T47D (cell line): ENCODE results near the gene CD4.

Source experiments
- DNase-seq, 2 experiments: peaks; one replicate each; pipeline versions ENCODE4 v3.0.0 to v3.0.0-alpha.2; 2011 to 2012; ENCODE audit warnings: low read depth in 1 of 2, low spot score in 1 of 2
- JUND ChIP-seq: IDR thresholded peaks from 2 replicates; pipeline ENCODE4 v1.6.1; 2012; ENCODE audit warnings: low read depth
- in situ Hi-C: cut with HindIII; loops from 2 replicates; pipeline ENCODE4 v1.10.0; 2016; ENCODE audit warnings: low sequenced_read_pairs, low pct_unique_long_range_greater_than_20kb

Gene CD4

DNA sequence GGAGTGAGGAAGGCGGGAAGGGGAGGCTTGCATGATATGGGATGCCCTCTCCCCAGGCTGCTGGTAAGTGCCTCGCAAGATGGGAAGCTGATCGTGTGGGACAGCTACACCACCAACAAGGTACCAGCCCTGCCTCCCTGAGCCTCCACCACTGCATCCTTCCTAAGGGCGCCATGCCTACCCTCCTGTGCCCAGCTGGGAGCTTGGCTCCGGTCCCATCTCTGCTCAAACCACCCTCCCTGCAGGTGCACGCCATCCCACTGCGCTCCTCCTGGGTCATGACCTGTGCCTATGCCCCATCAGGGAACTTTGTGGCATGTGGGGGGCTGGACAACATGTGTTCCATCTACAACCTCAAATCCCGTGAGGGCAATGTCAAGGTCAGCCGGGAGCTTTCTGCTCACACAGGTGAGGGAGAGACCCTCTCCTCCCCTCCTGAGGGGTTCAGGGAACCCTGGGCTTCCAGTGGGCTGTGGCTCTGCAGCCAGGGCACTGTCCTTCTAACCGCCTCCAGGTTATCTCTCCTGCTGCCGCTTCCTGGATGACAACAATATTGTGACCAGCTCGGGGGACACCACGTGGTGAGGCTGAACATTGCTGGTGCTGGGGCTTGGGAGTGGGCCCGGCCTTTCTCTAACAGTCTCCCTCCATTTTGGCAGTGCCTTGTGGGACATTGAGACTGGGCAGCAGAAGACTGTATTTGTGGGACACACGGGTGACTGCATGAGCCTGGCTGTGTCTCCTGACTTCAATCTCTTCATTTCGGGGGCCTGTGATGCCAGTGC lies 54.0 kb downstream of the CD4 start:
- in situ Hi-C loops, result no loop called here
- no peak for DNase-seq
- no peak for TF ChIP-seq JUND

DNA sequence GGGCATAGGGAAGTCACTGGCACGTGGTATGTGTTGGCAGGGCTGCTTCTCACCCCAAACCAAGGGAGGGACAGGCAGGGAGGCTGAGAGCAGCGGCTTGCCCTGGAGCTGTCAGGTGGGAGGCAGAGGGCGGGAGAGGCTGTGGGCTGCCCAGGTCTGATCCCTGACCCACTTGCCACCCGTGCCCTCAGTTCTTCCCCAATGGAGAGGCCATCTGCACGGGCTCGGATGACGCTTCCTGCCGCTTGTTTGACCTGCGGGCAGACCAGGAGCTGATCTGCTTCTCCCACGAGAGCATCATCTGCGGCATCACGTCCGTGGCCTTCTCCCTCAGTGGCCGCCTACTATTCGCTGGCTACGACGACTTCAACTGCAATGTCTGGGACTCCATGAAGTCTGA lies 56.1 kb downstream of the CD4 start:
- DNase-seq, result no peak
- no peak for TF ChIP-seq JUND
- in situ Hi-C loops, result no loop called here

DNA sequence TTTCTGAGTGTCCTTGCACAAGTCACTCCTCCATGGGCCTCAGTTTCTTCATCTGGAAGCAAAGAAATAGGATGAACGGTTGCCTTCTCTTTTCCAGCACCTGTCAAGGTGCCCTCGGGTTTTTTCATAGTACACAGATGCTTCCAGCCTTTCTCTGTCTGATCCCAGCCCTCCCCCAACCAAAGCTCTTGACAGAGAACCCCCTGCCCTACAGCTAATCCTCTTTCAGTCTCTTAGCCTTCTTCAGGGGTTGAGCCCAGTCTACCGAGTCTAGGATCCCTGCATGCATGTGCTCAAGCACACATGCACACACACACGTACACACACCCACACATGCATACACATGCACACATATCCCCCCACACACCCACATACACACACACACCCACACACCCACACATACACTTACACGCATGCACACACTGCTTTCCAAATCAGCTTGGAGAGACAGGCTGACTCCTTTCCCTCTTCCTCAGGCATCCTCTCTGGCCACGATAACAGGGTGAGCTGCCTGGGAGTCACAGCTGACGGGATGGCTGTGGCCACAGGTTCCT lies 57.1 kb downstream of the CD4 start:
- no peak for DNase-seq
- in situ Hi-C loops, result no loop called here
- no peak for TF ChIP-seq JUND

DNA sequence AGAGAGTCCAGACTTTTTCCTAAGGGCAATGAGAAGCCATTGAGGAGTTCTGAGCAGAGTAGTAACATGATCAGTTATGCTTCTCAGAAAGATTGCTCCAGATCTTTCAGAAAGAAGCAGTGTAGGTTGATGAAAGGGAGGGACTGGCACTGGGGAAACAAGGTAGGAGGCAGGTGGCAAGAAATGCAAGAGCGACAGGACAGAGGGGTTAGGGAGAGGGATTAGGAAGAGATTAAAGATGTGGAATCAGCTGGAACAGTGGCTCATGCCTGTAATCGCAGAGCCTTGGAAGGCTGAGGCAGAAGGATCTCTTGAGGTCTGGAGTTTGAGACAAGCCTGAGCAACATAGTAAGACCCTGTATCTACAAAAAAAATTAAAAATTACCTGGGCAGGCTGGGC lies 58.3 kb downstream of the CD4 start:
- DNase-seq, result no peak
- no peak for TF ChIP-seq JUND
- in situ Hi-C loops, result no loop called here

DNA sequence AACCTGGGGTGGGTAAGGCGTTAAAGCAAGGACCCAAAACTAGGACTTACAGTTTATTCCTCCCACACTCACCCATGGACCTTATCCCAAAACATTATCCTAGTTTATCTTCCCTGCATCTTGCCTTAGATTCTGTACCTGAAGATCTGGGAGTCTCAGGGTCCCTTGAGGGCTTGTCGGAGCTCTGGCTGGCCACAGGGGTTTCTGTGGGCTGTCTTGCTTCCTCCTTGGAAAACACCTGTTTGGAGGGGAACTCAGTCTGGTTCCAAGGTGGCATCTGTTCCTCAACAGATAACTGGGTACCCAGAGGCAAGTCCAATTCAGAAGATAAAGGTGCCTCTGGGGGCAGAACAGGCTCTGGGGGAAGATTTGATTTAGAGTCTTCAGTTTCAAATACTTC lies 60.1 kb downstream of the CD4 start:
- in situ Hi-C loops, result no loop called here
- TF ChIP-seq JUND, result no peak
- DNase-seq, result no peak

DNA sequence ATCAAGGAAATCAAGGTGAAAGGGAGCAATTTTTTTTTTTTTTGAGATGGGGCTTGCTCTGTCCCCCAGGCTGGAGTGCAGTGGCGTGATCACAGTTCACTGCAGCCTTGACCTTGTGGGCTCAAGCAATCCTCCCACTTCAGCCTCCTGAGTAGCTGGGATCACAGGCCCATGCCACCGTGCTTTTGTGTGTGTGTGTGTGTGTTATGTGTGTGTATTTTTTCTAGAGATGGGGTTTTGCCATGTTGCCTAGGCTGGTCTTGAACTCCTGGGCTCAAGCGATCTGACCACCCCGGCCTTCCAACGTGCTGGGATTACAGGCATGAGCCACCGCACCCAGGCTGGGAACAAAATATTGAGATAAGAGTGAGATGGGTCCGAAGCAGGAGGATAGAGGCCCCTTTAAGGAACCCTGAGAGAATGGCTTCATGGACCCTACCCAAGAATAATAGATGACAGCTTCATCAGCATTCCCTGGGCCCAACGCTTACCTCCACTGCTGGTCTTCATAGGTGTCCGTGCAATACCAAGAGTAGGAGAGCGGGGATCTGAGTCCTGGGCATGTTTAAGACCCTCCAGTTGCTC lies 60.7 kb downstream of the CD4 start:
- no peak for TF ChIP-seq JUND
- in situ Hi-C loops, result no loop called here
- no peak for DNase-seq

DNA sequence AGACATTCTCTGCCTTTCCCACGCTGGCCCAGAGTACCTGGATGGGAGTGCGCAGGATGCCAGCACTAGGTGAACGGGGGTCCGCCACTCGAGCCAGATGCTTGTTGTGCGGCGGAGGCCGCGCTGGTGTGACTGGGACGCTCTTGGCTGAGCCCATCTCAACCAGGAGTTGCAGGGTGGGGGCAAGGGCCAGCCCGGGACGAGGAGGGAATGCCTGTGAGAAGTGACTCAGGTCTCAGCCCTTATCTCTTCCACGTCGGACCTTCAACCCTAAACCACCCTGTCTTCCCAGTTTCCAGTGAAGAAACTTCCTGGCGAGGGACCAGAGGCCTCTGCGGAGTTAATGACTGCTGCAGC lies 61.4 kb downstream of the CD4 start:
- TF ChIP-seq JUND, result no peak
- in situ Hi-C loops, result no loop called here
- no peak for DNase-seq

DNA sequence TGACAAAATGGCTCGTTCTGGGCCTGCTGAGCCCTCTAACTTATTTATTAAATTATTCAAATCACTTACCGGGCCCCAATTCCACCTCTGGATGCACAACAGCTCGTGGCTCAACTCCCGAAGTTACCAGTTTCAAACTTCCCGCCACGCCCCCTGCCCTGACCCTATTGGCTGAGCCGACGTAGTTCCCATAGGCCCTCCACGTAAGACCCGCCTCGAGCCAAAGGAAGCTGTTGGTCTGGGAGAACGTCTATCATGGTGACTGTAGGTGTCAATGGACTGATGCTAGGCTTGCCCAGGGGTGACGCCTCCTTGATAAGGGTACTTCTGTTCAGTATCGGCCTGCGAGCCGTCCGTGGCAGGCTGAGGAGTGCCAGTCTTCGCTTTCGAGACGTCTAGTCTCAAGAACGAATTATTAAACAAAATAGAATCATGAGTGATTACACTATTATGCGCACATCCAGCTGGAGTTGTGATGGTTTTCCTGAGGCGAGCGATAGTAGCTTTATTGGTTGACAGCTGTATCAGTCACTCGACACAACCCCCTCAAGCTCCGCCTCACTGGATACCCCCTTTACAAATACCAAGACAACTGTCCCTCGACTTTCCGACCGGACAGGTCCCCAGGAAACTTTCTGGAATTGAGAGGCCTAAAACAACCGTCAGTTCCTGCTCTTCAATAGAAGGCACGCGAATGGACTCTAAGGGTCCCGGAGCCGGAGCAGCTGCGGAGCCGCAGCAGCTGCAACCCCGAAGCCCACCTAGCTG lies 62.0 kb downstream of the CD4 start, which contains the start of gene CDCA3:
CDCA3 (minus strand) TSS at position 134 of the 768 bp plus-strand sequence. CDS start 334 bp downstream, outside the sequence.
- TF ChIP-seq JUND, result no peak
- peak; percentile 87 to 93 for DNase-seq
- in situ Hi-C loops, result no loop called here

DNA sequence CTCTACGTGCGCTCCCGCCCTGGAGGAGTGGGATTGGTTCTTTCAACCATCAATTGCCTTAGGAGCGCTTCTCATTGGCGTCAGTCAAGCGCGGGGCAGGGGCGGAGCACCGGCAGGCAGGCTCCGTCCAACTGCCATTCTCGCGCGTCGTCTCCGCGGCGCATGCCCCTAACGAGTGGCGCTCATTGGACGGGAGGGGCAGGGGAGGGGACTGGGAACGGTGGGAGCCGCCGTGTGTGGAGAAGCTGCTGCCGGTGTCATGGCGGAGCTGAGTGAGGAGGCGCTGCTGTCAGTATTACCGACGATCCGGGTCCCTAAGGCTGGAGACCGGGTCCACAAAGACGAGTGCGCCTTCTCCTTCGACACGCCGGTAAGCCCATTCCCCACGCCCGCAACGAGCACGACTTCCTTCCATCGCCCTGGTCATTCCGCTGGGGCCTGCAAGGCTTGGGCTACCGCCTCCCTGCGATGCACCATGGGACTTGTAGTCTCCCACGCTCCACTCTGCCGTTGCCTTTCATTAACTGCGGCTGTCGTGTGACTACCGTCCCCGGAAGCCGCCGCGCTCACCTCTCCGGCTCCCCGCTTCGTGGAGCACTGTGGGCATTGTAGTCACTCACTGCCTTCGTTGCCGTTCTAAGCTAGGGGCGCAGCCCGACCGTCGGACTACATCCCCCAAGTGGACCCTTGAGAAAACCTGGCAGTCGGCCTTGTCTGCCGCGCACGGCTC lies 62.8 kb downstream of the CD4 start, which contains the start of gene USP5:
USP5 (plus strand) TSS at position 230 of the 730 bp plus-strand sequence; CDS start at position 260, 30 bp downstream.
- peak; percentile 58 to 96 for DNase-seq
- in situ Hi-C loops, result no loop called here
- TF ChIP-seq JUND, result no peak

DNA sequence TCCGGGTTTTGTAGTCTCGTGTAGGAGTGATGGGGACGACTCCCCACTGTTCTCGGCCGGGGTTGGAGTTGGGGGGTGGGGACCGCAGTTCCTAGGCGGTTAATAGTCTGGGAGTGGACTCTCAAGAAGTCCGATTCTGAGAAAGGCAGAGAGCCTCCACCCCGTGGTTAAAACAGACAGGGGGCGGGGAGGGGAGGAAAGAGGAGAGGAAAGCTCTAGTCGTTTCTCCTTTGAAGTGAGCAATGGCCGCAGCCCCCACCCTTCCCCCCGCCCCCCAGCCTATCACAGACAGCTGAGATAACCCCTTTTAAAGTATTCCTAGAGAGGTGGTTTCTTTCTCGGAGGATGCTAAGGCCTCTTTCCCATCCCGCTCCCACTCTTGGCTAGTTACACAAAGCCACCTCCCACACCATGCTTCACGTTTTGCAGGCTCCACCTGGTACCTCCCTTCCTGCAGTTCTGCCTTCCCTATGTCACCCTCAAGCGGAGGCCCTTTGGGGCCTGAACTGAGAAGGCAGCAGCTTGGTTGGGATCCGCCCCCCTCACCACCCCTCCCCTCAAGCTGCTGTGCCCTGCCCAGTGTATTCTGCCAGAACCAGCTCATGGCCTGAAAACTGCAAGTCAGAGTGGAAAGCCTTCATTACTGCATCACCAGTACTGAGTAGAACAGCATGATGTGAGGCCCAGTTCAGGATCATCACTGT lies 63.5 kb downstream of the CD4 start:
- no peak for TF ChIP-seq JUND
- DNase-seq, result peak in 1 of 2 experiments; percentile 39
- in situ Hi-C loops, result no loop called here

DNA sequence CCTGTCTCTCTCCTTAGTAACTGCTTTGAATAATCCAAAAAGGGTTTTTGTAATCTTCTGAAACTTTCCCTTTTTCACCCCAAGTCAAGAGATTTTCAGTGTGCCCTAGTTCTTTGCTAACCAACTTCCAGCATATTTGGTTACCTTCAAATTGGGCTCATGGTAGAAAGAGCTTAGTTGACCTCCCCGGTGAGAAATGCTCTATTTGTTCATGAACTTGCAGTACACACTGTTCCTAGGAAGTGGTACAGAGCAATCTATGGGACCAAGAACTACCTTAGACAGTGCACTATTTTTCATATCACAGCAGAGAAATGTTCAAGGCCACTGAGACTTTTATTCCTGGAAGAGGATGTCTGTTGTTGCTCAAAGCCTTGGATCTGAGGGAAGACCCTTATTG lies 64.3 kb downstream of the CD4 start:
- no peak for DNase-seq
- in situ Hi-C loops, result no loop called here

More for the DNA sequence above, 64.3 kb downstream of the CD4 start:
- TF ChIP-seq JUND, result no peak
